K562 (cell line): ENCODE data around the gene ZKSCAN3. TPM values are rescaled to one million over a fixed set of nuclear protein-coding genes. Genes with fewer than 3 reads are reported as not detected.

Experiments
- BMI1 ChIP-seq: fragments of 150-350 bp; IDR thresholded peaks from 2 replicates; pipeline ENCODE4 v1.6.1; 2014; ENCODE audit warnings: low read length
- CEBPZ ChIP-seq: fragments of 150-350 bp; IDR thresholded peaks from 2 replicates; pipeline ENCODE4 v1.6.1; 2014; ENCODE audit warnings: low read depth, mild to moderate bottlenecking, low read length, borderline replicate concordance
- KDM2B ChIP-seq: fragments of 250-450 bp; sonication (Bioruptor Pico); IDR thresholded peaks from 2 replicates; pipeline ENCODE4 v1.8.0; 2021; ENCODE audit warnings: mild to moderate bottlenecking, moderate library complexity
- KLF10 ChIP-seq: fragments of 250-450 bp; sonication (Bioruptor Pico); IDR thresholded peaks from 2 replicates; pipeline ENCODE4 v1.6.1; 2021; ENCODE audit warnings: matching md5 sums
- RB1 ChIP-seq: fragments of 450-650 bp; IDR thresholded peaks from 2 replicates; pipeline ENCODE4 v1.6.1; 2017; ENCODE audit warnings: low read depth, mild to moderate bottlenecking
- TBL1XR1 ChIP-seq, 2 experiments: IDR thresholded peaks; 2 replicates each; pipeline ENCODE4 v1.6.1; 2012; ENCODE audit warnings: improper control_type of control experiment in 2 of 2, low read length in 2 of 2, mild to moderate bottlenecking in 1 of 2
- ZBTB43 ChIP-seq: sonication (generic); formaldehyde crosslinking; IDR thresholded peaks from 2 replicates; pipeline ENCODE4 v1.8.0; 2023; ENCODE audit warnings: mild to moderate bottlenecking, missing genetic modification reagents
- ZNF140 ChIP-seq: fragments of 250-450 bp; sonication (Bioruptor Pico); IDR thresholded peaks from 2 replicates; pipeline ENCODE4 v1.8.0; 2021; ENCODE audit warnings: moderate library complexity, mild to moderate bottlenecking, inconsistent platforms
- ZNF347 ChIP-seq: fragments of 450-650 bp; formaldehyde crosslinking; IDR thresholded peaks from 2 replicates; pipeline ENCODE4 v1.4.0; 2020; ENCODE audit warnings: low read depth, mild to moderate bottlenecking, moderate library complexity
- polyA plus RNA-seq, 8 experiments: library from polyadenylated mRNA; depleted of rRNA in 4 of 8; stranded (reverse) in 5 of 8; unstranded in 3 of 8; fragments of >200 nt; fragmentation: Nextera tagmentation in 2 of 8; fragmentation: Illumina TruSeq in 1 of 8; extraction: Ambion mirVana in 2 of 8; extraction: Trizol in 1 of 8; gene quantifications; 2 replicates each; pipeline versions ENCODE4 v1.2.1 to v1.2.3, GENCODE V29; 2011 to 2014; ENCODE audit warnings: inconsistent platforms in 1 of 8, missing spikeins in 1 of 8
- total RNA-seq, 7 experiments: library from RNA; depleted of rRNA in 6 of 7; stranded (reverse); fragments of >200 nt in 6 of 7; fragmentation: Illumina TruSeq in 2 of 7; extraction: Trizol in 2 of 7; gene quantifications; 2 replicates each; pipeline versions ENCODE4 v1.2.1 to v1.2.3, GENCODE V29; 2011 to 2021; ENCODE audit warnings: low replicate concordance in 1 of 7
- TF ChIP-seq, protein P1 (sequence below), 2 experiments: fragments of 450-650 bp; formaldehyde crosslinking in 1 of 2; IDR thresholded peaks; 2 replicates each; pipeline versions ENCODE4 v1.4.0 to v1.6.1; 2014 to 2020; ENCODE audit warnings: mild to moderate bottlenecking in 2 of 2, borderline replicate concordance in 1 of 2, low read depth in 1 of 2
- TF ChIP-seq, protein P2 (sequence below): sonication (generic); formaldehyde crosslinking; IDR thresholded peaks from 2 replicates; pipeline ENCODE4 v1.4.0; 2020; ENCODE audit warnings: mild to moderate bottlenecking, missing genetic modification reagents

ZKSCAN3 gene
- total and polyA plus RNA-seq, 9 of the 15 experiments (the other 6 are each of a cell fraction or from before 2014, with no cell fraction given), result 3.0 to 12.4 (median 10.2) TPM

GRCh38 chr6:28355743-28356665 is 6.3 kb downstream of the ZKSCAN3 start (continued):
- TF ChIP-seq, protein P1, sequence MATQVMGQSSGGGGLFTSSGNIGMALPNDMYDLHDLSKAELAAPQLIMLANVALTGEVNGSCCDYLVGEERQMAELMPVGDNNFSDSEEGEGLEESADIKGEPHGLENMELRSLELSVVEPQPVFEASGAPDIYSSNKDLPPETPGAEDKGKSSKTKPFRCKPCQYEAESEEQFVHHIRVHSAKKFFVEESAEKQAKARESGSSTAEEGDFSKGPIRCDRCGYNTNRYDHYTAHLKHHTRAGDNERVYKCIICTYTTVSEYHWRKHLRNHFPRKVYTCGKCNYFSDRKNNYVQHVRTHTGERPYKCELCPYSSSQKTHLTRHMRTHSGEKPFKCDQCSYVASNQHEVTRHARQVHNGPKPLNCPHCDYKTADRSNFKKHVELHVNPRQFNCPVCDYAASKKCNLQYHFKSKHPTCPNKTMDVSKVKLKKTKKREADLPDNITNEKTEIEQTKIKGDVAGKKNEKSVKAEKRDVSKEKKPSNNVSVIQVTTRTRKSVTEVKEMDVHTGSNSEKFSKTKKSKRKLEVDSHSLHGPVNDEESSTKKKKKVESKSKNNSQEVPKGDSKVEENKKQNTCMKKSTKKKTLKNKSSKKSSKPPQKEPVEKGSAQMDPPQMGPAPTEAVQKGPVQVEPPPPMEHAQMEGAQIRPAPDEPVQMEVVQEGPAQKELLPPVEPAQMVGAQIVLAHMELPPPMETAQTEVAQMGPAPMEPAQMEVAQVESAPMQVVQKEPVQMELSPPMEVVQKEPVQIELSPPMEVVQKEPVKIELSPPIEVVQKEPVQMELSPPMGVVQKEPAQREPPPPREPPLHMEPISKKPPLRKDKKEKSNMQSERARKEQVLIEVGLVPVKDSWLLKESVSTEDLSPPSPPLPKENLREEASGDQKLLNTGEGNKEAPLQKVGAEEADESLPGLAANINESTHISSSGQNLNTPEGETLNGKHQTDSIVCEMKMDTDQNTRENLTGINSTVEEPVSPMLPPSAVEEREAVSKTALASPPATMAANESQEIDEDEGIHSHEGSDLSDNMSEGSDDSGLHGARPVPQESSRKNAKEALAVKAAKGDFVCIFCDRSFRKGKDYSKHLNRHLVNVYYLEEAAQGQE (IDR thresholded peaks at IDR 0.05; ENCODE audit: borderline replicate concordance), result peak; percentile 96
- TF ChIP-seq, protein P1 (CRISPR knock-in tag; IDR thresholded peaks at IDR 0.05; ENCODE audit: low read depth), result no peak
- TF ChIP-seq KLF10 (CRISPR knock-in tag) (no peak), ZBTB43 (no peak), TBL1XR1 (IDR thresholded peaks at IDR 0.05; ENCODE audit: low read length in 2 of 2) (no peak), KDM2B (no peak), CEBPZ (no peak), ZNF347 (CRISPR knock-in tag) (no peak), ZNF140 (CRISPR knock-in tag) (no peak), RB1 (peak; percentile 63; the same call in 1 of the 2 replicates), BMI1 (no peak)
- TF ChIP-seq, protein P2, sequence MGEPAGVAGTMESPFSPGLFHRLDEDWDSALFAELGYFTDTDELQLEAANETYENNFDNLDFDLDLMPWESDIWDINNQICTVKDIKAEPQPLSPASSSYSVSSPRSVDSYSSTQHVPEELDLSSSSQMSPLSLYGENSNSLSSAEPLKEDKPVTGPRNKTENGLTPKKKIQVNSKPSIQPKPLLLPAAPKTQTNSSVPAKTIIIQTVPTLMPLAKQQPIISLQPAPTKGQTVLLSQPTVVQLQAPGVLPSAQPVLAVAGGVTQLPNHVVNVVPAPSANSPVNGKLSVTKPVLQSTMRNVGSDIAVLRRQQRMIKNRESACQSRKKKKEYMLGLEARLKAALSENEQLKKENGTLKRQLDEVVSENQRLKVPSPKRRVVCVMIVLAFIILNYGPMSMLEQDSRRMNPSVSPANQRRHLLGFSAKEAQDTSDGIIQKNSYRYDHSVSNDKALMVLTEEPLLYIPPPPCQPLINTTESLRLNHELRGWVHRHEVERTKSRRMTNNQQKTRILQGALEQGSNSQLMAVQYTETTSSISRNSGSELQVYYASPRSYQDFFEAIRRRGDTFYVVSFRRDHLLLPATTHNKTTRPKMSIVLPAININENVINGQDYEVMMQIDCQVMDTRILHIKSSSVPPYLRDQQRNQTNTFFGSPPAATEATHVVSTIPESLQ, result no peak
